Measurements from ENCODE around the gene SPATC1L. TPM values are rescaled to one million over a fixed set of nuclear protein-coding genes. Genes with fewer than 3 reads are reported as not detected.

Gene SPATC1L
- total and polyA plus RNA-seq, 2 donors (not counting 3 experiments of a cell fraction or from before 2014, with no cell fraction given), result 11.5 to 15.3 TPM

GRCh38 chr21:46160907-46161632 lies 23.2 kb downstream of the SPATC1L start:
- intact Hi-C loops (cut with micrococcal nuclease) (no loop called here), dilution Hi-C loops (cut with MboI; ENCODE audit: extremely low pct_ligation_motif_present, low sequenced_read_pairs) (no loop called here)
- no peaks in the 10 kb centered on the region for H3K9me1 ChIP-seq (replicated peaks; ENCODE audit: control insufficient read depth, extremely low read depth, insufficient read depth, low read length)
- no peak for DNase-seq (ENCODE audit: low read depth, low spot score)
- no peaks in the 10 kb centered on the region for H3K36me3 ChIP-seq (ENCODE audit: control insufficient read depth in 2 of 2, extremely low read depth in 1 of 2, insufficient read depth in 2 of 2, low read length in 2 of 2)
- POLR2A ChIA-PET, result no interaction called here
- H2AFZ ChIP-seq (ENCODE audit: low read depth, low read length), result no peak overlapping the region
- H4K20me1 ChIP-seq (replicated peaks; ENCODE audit: control insufficient read depth, extremely low read depth, insufficient read depth, low read length), result no peaks in the 10 kb centered on the region
- no TSS peak for BruUV-seq (replicated peaks)
- H3K4me3 ChIP-seq (replicated peaks in 1 of 3; ENCODE audit: insufficient read depth in 1 of 3, low read depth in 1 of 3, low read length in 3 of 3), result no peak overlapping the region
- H3K27ac ChIP-seq (ENCODE audit: insufficient read depth, low read depth, low read length), result no peak overlapping the region
- TF ChIP-seq POLR2A (IDR thresholded peaks at IDR 0.05; ENCODE audit: low read depth, low read length), result no peak
- TF ChIP-seq JUN (IDR thresholded peaks at IDR 0.05; ENCODE audit: borderline replicate concordance, insufficient read depth, insufficient read length, low read depth), result no peak
- no peak for TF ChIP-seq POLR2AphosphoS5 (IDR thresholded peaks at IDR 0.05; ENCODE audit: insufficient read depth, low read depth, low read length)
- no peak for TF ChIP-seq MYC (IDR thresholded peaks at IDR 0.05; ENCODE audit: low read depth, low read length)
- no peak overlapping the region for H3K9ac ChIP-seq (replicated peaks; ENCODE audit: extremely low read depth, insufficient read depth, low read length)
- no peak overlapping the region for H3K4me2 ChIP-seq (ENCODE audit: insufficient read depth, low read length)
- CTCF ChIA-PET, result interaction anchor here (0.6 to 1.6 kb wide), 2 partner anchors 8 to 9 kb away, joined by 3 to 7 read pairs; no protein-coding TSS in a partner anchor
- no peaks in the 10 kb centered on the region for H3K4me1 ChIP-seq (ENCODE audit: control insufficient read depth, extremely low read depth, insufficient read depth, low read length)
- no peaks in the 10 kb centered on the region for H3K9me3 ChIP-seq (replicated peaks; ENCODE audit: control insufficient read depth, insufficient read depth, low read length)
- H3K27me3 ChIP-seq (ENCODE audit: control insufficient read depth in 2 of 2, insufficient read depth in 2 of 2, low read length in 2 of 2), result no peaks in the 10 kb centered on the region
- FAIRE-seq, result no peak
- no peaks in the 10 kb centered on the region for H3K79me2 ChIP-seq (ENCODE audit: control insufficient read depth, insufficient read depth, low read length)

DNA sequence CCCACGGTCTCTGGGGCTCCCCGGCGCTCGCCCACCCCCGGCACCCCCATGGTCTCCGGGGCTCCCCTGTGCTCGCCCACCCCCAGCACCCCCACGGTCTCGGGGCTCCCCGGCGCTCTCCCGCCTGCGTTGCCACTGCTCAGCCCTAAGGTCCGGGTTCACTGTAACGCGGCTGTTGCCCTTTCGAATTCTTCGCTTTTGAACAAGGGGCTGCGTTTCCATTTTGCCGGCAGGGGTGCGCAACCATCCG lies 23.7 kb downstream of the SPATC1L start:
- CTCF ChIA-PET, result no interaction called here
- Histone ChIP-seq H2AFZ (ENCODE audit: low read depth, low read length) (no peak overlapping the region), H3K4me1 (ENCODE audit: control insufficient read depth, extremely low read depth, insufficient read depth, low read length) (no peaks in the 10 kb centered on the region), H3K9ac (replicated peaks; ENCODE audit: extremely low read depth, insufficient read depth, low read length) (no peak overlapping the region), H3K9me3 (replicated peaks; ENCODE audit: control insufficient read depth, insufficient read depth, low read length) (no peaks in the 10 kb centered on the region), H3K27me3 (ENCODE audit: control insufficient read depth in 2 of 2, insufficient read depth in 2 of 2, low read length in 2 of 2) (no peaks in the 10 kb centered on the region), H3K4me3 (replicated peaks in 1 of 3; ENCODE audit: insufficient read depth in 1 of 3, low read depth in 1 of 3, low read length in 3 of 3) (no peak overlapping the region), H3K4me2 (ENCODE audit: insufficient read depth, low read length) (no peak overlapping the region), H3K79me2 (ENCODE audit: control insufficient read depth, insufficient read depth, low read length) (no peaks in the 10 kb centered on the region), H3K27ac (ENCODE audit: insufficient read depth, low read depth, low read length) (no peak overlapping the region), H3K36me3 (ENCODE audit: control insufficient read depth in 2 of 2, extremely low read depth in 1 of 2, insufficient read depth in 2 of 2, low read length in 2 of 2) (no peaks in the 10 kb centered on the region), H3K9me1 (replicated peaks; ENCODE audit: control insufficient read depth, extremely low read depth, insufficient read depth, low read length) (no peaks in the 10 kb centered on the region), H4K20me1 (replicated peaks; ENCODE audit: control insufficient read depth, extremely low read depth, insufficient read depth, low read length) (no peaks in the 10 kb centered on the region)
- FAIRE-seq (no peak), DNase-seq (ENCODE audit: low read depth, low spot score) (no peak)
- TF ChIP-seq POLR2AphosphoS5 (IDR thresholded peaks at IDR 0.05; ENCODE audit: insufficient read depth, low read depth, low read length) (no peak), GATA2 (IDR thresholded peaks at IDR 0.05; ENCODE audit: insufficient read depth, insufficient read length, low read depth, low read length) (no peak), CTCF (IDR thresholded peaks at IDR 0.05; ENCODE audit: extremely low read depth in 1 of 2, insufficient read depth in 1 of 2, low read depth in 1 of 2, low read length in 2 of 2) (no peak), EZH2 (IDR thresholded peaks at IDR 0.05; ENCODE audit: borderline replicate concordance, low read depth, low read length, severe bottlenecking) (no peak), POLR2A (IDR thresholded peaks at IDR 0.05; ENCODE audit: low read depth, low read length) (no peak), FOS (IDR thresholded peaks at IDR 0.05; ENCODE audit: borderline replicate concordance, insufficient read depth, low read length) (no peak)
- no TSS peak for BruUV-seq (replicated peaks)
- dilution Hi-C loops (cut with MboI; ENCODE audit: extremely low pct_ligation_motif_present, low sequenced_read_pairs) (no loop called here), intact Hi-C loops (cut with micrococcal nuclease) (no loop called here)
- POLR2A ChIA-PET, result no interaction called here
